ENCODE results near the gene CRB3. TPM values are rescaled to one million over a fixed set of nuclear protein-coding genes. Genes with fewer than 3 reads are reported as not detected.

CRB3 gene
- total and polyA plus RNA-seq, 2 of the 13 experiments (the other 11 are each of a cell fraction or from before 2014, with no cell fraction given) = 10.6 to 25.6 TPM

DNA sequence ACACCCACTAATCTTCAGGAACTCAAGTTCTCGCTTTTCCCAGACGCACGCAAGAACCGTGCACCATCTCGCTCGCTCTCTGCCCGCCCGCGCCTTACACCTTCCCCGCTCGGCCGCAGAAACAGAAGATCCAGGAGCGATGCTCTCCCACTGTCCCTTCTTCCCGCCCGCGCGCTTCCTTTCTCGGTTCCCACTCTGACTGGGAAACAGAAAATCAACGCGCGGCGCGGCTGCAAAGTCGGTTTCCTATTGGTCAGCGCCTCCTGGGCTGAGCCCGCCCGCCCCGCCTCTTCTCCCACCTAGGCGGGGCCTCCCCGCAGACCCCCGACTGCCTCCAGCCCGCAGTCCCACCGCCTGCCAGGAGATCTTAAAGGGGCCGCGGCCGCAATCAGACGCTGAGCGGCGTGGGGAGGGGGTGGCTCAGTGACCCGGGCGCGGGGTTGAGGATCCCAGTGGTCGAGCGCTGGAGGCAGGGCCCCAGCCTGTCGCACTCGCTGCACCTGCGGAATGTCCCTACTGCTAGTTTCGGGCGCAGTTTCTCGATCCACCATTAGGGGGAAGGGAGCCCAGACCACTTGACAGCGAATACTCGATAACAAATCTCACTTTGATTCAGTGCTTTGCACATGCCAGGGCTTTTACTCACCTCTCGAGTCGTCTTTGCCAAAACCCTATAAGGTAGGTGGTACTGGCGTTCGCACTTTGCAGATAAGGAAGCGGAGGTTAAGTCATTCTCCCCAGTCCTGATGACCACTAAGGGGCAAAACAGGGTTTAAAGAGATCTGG is 3.8 kb upstream of the CRB3 start (continued):
- TF ChIP-seq ASH2L (IDR thresholded peaks at IDR 0.05; ENCODE audit: insufficient read length, low read depth, low read length) (peak; percentile 85), POLR2G (IDR thresholded peaks at IDR 0.05; ENCODE audit: low read depth, low read length) (peak; percentile 49; the same call in 1 of the 2 replicates), NCOR1 (IDR thresholded peaks at IDR 0.05; ENCODE audit: borderline replicate concordance, low read length) (peak; percentile 28; the same call in 1 of the 2 replicates), HMG20B (CRISPR knock-in tag; conservative IDR thresholded peaks at IDR 0.05) (peak; percentile 34; the same call in 1 of the 2 replicates), ZNF768 (CRISPR knock-in tag; IDR thresholded peaks at IDR 0.05) (peak; percentile 10; the same call in 1 of the 2 replicates), U2AF1 (optimal IDR thresholded peaks at IDR 0.05; ENCODE audit: low read depth, low read length) (peak; percentile 87), HNRNPH1 (optimal IDR thresholded peaks at IDR 0.05; ENCODE audit: low read depth, low read length) (no peak), XBP1 (CRISPR knock-in tag; IDR thresholded peaks at IDR 0.05) (no peak), ZNF775 (CRISPR knock-in tag; IDR thresholded peaks at IDR 0.05; ENCODE audit: borderline replicate concordance) (0 out of 2 replicates have a peak, but pooled peaks have one; percentile 69), KDM5A (IDR thresholded peaks at IDR 0.05; ENCODE audit: borderline replicate concordance, low read length) (peak; percentile 36; the same call in 1 of the 2 replicates), ZNF782 (CRISPR knock-in tag; IDR thresholded peaks at IDR 0.05; ENCODE audit: borderline replicate concordance) (peak; percentile 36; the same call in 1 of the 2 replicates), ZBTB8A (CRISPR knock-in tag; IDR thresholded peaks at IDR 0.05; ENCODE audit: borderline replicate concordance, low read depth) (peak; percentile 46; the same call in 1 of the 2 replicates), NFKB2 (CRISPR knock-in tag; IDR thresholded peaks at IDR 0.05; ENCODE audit: borderline replicate concordance) (peak; percentile 41; the same call in 1 of the 2 replicates), KIAA2018 (CRISPR knock-in tag; IDR thresholded peaks at IDR 0.05; ENCODE audit: borderline replicate concordance) (no peak), NFIC (IDR thresholded peaks at IDR 0.05; ENCODE audit: low read length) (no peak), XRCC5 (optimal IDR thresholded peaks at IDR 0.05; ENCODE audit: low read length) (peak; percentile 93), KAT8 (CRISPR knock-in tag; IDR thresholded peaks at IDR 0.05) (peak; percentile 68; the same call in 1 of the 2 replicates)
- TF ChIP-seq, protein P1, sequence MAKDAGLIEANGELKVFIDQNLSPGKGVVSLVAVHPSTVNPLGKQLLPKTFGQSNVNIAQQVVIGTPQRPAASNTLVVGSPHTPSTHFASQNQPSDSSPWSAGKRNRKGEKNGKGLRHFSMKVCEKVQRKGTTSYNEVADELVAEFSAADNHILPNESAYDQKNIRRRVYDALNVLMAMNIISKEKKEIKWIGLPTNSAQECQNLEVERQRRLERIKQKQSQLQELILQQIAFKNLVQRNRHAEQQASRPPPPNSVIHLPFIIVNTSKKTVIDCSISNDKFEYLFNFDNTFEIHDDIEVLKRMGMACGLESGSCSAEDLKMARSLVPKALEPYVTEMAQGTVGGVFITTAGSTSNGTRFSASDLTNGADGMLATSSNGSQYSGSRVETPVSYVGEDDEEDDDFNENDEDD (CRISPR knock-in tag; IDR thresholded peaks at IDR 0.05; ENCODE audit: borderline replicate concordance) = peak; percentile 70; the same call in 1 of the 2 replicates

Measured in HepG2 (cell line).